Skin of body (tissue), 2 donors: ENCODE results near the gene TP53AIP1. TPM values are rescaled to one million over a fixed set of nuclear protein-coding genes. Genes with fewer than 3 reads are reported as not detected.
A peak's percentile ranks its signal among the peaks of the same experiment; 100 is the strongest.

Experiments used
- DNase-seq: peaks from one replicate; lab custom pipeline; 2025; lab: John Stamatoyannopoulos, UW
- total RNA-seq: library from RNA; depleted of rRNA; stranded (reverse); fragments of >200 nt; gene quantifications from one replicate; pipeline ENCODE4 v1.2.3, GENCODE V29; 2014

The TP53AIP1 gene
- total RNA-seq, result 7.6 TPM

- no peak for DNase-seq
These were observed at the start of gene TP53AIP1 for GRCh38 chr11:128942817-128943427. Gene TP53AIP1 (minus strand): TSS chr11:128942871. CDS start chr11:128937818, 5,053 bp downstream.

GRCh38 chr11:128988242-128988970, 45.7 kb upstream of the TP53AIP1 start:
- DNase-seq, result no peak

GRCh38 chr11:128985880-128986279, 43.2 kb upstream of the TP53AIP1 start:
- DNase-seq, result no peak

- no peak for DNase-seq
These were observed 40.4 kb upstream of the TP53AIP1 start for GRCh38 chr11:128983023-128983422.

- DNase-seq, result no peak
These were observed 38.6 kb upstream of the TP53AIP1 start for GRCh38 chr11:128981254-128981653.

- DNase-seq, result no peak
These were observed 28.0 kb upstream of the TP53AIP1 start for GRCh38 chr11:128970598-128971190.

GRCh38 chr11:128968916-128969315, 26.2 kb upstream of the TP53AIP1 start:
- no peak for DNase-seq

GRCh38 chr11:128967578-128967977, 24.9 kb upstream of the TP53AIP1 start:
- DNase-seq, result no peak

- no peak for DNase-seq
These were observed 22.8 kb upstream of the TP53AIP1 start for GRCh38 chr11:128965485-128965884.

GRCh38 chr11:128964463-128964930, 21.8 kb upstream of the TP53AIP1 start:
- no peak for DNase-seq

GRCh38 chr11:128963744-128964325, 21.2 kb upstream of the TP53AIP1 start:
- no peak for DNase-seq

- DNase-seq, result no peak
These were observed 20.2 kb upstream of the TP53AIP1 start for GRCh38 chr11:128962896-128963295.

- no peak for DNase-seq
These were observed 19.0 kb upstream of the TP53AIP1 start for GRCh38 chr11:128961645-128962044.

GRCh38 chr11:128957202-128957482, 14.5 kb upstream of the TP53AIP1 start:
- DNase-seq, result no peak

GRCh38 chr11:128956401-128957201, 13.9 kb upstream of the TP53AIP1 start:
- peak; percentile 75 for DNase-seq

- no peak for DNase-seq
These were observed 13.0 kb upstream of the TP53AIP1 start for GRCh38 chr11:128955636-128956035.

- no peak for DNase-seq
These were observed 10.5 kb upstream of the TP53AIP1 start for GRCh38 chr11:128953151-128953550.

GRCh38 chr11:128949791-128950454, 7.3 kb upstream of the TP53AIP1 start:
- no peak for DNase-seq

GRCh38 chr11:128948583-128948982, 5.9 kb upstream of the TP53AIP1 start:
- DNase-seq, result no peak

GRCh38 chr11:128947773-128948172, 5.1 kb upstream of the TP53AIP1 start:
- no peak for DNase-seq

- DNase-seq, result no peak
These were observed 4.0 kb upstream of the TP53AIP1 start for GRCh38 chr11:128946648-128947047.
